H9 (cell line): ENCODE measurements around the gene MYOF. TPM values are rescaled to one million over a fixed set of nuclear protein-coding genes. Genes with fewer than 3 reads are reported as not detected.

ENCODE experiments used
- DNase-seq: peaks from one replicate; pipeline ENCODE4 v3.0.0-alpha.2; 2017
- H2AFZ ChIP-seq: one replicate; pipeline ENCODE4 v1.6.1; 2013; ENCODE audit warnings: mild to moderate bottlenecking, low read length, control low read depth, moderate library complexity
- H2AK5ac ChIP-seq: 2 replicates; pipeline ENCODE4 v1.6.1; 2013; ENCODE audit warnings: low read length, control low read depth, mixed read lengths; ENCODE audit not compliant: insufficient read length
- H2BK120ac ChIP-seq: one replicate; pipeline ENCODE4 v1.6.1; 2013; ENCODE audit warnings: low read depth, mild to moderate bottlenecking, low read length, control low read depth, inconsistent platforms; ENCODE audit not compliant: poor library complexity, severe bottlenecking
- H2BK12ac ChIP-seq: 2 replicates; pipeline ENCODE4 v1.6.1; 2013; ENCODE audit warnings: low read length, control low read depth, mixed read lengths, low read depth; ENCODE audit not compliant: insufficient read length
- H2BK15ac ChIP-seq: 2 replicates; pipeline ENCODE4 v1.6.1; 2013; ENCODE audit warnings: low read depth, low read length, control low read depth
- H2BK20ac ChIP-seq: one replicate; pipeline ENCODE4 v1.6.1; 2013; ENCODE audit warnings: low read depth, mild to moderate bottlenecking, low read length, control low read depth, inconsistent platforms; ENCODE audit not compliant: poor library complexity, severe bottlenecking
- H2BK5ac ChIP-seq: 2 replicates; pipeline ENCODE4 v1.6.1; 2013; ENCODE audit warnings: low read length, control low read depth, mixed read lengths; ENCODE audit not compliant: insufficient read length
- H3K14ac ChIP-seq: 2 replicates; pipeline ENCODE4 v1.6.1; 2013; ENCODE audit warnings: low read length, control low read depth; ENCODE audit not compliant: insufficient read depth
- H3K18ac ChIP-seq: 2 replicates; pipeline ENCODE4 v1.6.1; 2013; ENCODE audit warnings: low read depth, mild to moderate bottlenecking, mixed read lengths, low read length, control low read depth; ENCODE audit not compliant: insufficient read length
- H3K23ac ChIP-seq: 2 replicates; pipeline ENCODE4 v1.6.1; 2013; ENCODE audit warnings: low read length, control low read depth, mixed read lengths, low read depth; ENCODE audit not compliant: insufficient read length
- H3K23me2 ChIP-seq: 2 replicates; pipeline ENCODE4 v1.6.1; 2013; ENCODE audit warnings: low read depth, mild to moderate bottlenecking, mixed read lengths, low read length, control low read depth; ENCODE audit not compliant: insufficient read length, poor library complexity, severe bottlenecking
- H3K27ac ChIP-seq: 2 replicates; pipeline ENCODE4 v1.5.1; 2013; ENCODE audit warnings: low read length, control low read depth, mixed read lengths, low read depth; ENCODE audit not compliant: insufficient read length
- H3K27me3 ChIP-seq: 2 replicates; pipeline ENCODE4 v1.6.1; 2013; ENCODE audit warnings: low read length, control low read depth, inconsistent platforms; ENCODE audit not compliant: insufficient read depth
- H3K4ac ChIP-seq: 2 replicates; pipeline ENCODE4 v1.6.1; 2013; ENCODE audit warnings: low read depth, mild to moderate bottlenecking, control low read depth, inconsistent platforms, low read length, moderate library complexity
- H3K4me1 ChIP-seq: 2 replicates; pipeline ENCODE4 v1.6.1; 2013; ENCODE audit warnings: low read length, control low read depth, inconsistent platforms; ENCODE audit not compliant: insufficient read depth
- H3K4me2 ChIP-seq: 2 replicates; pipeline ENCODE4 v1.6.1; 2013; ENCODE audit warnings: low read length, control low read depth, mixed read lengths; ENCODE audit not compliant: insufficient read length, insufficient read depth
- H3K56ac ChIP-seq: 2 replicates; pipeline ENCODE4 v1.6.1; 2013; ENCODE audit warnings: low read depth, mild to moderate bottlenecking, mixed read lengths, low read length, control low read depth; ENCODE audit not compliant: insufficient read length
- H3K79me1 ChIP-seq: 2 replicates; pipeline ENCODE4 v1.6.1; 2013; ENCODE audit warnings: low read depth, mild to moderate bottlenecking, moderate library complexity, low read length, control low read depth, inconsistent platforms; ENCODE audit not compliant: insufficient read depth, poor library complexity, severe bottlenecking
- H3K79me2 ChIP-seq: 2 replicates; pipeline ENCODE4 v1.6.1; 2013; ENCODE audit warnings: low read length, control low read depth, inconsistent platforms; ENCODE audit not compliant: insufficient read depth
- H3K9ac ChIP-seq: 2 replicates; pipeline ENCODE4 v1.6.1; 2013; ENCODE audit warnings: low read length, control low read depth, mixed read lengths; ENCODE audit not compliant: insufficient read length; ENCODE audit errors: extremely low read depth
- H3K9me3 ChIP-seq: one replicate; pipeline ENCODE4 v1.6.1; 2013; ENCODE audit warnings: low read depth, low read length, inconsistent platforms; ENCODE audit not compliant: control insufficient read depth
- H3T11ph ChIP-seq: one replicate; pipeline ENCODE4 v1.6.1; 2013; ENCODE audit warnings: mild to moderate bottlenecking, low read length, control low read depth, inconsistent platforms
- H4K20me1 ChIP-seq: one replicate; pipeline ENCODE4 v1.6.1; 2013; ENCODE audit not compliant: control insufficient read depth, insufficient read length, insufficient read depth
- H4K5ac ChIP-seq: 2 replicates; pipeline ENCODE4 v1.6.1; 2013; ENCODE audit warnings: low read depth, mild to moderate bottlenecking, mixed read lengths, low read length, control low read depth; ENCODE audit not compliant: insufficient read length
- H4K8ac ChIP-seq: replicated peaks from 2 replicates; pipeline ENCODE4 v1.6.1; 2013; ENCODE audit warnings: low read length, control low read depth, mixed read lengths, low read depth; ENCODE audit not compliant: insufficient read length
- H4K91ac ChIP-seq: 2 replicates; pipeline ENCODE4 v1.6.1; 2013; ENCODE audit warnings: low read depth, mild to moderate bottlenecking, moderate library complexity, mixed read lengths, low read length, control low read depth; ENCODE audit not compliant: insufficient read length
- H3K27ac Mint-ChIP-seq, 3 experiments: 2 replicates in 2 of 3; 3 replicates in 1 of 3; pipeline ENCODE4 v1.8.0; 2020 to 2021; ENCODE audit warnings: mixed read lengths in 3 of 3, mild to moderate bottlenecking in 1 of 3, moderate library complexity in 1 of 3
- H3K27me3 Mint-ChIP-seq: 2 replicates; pipeline ENCODE4 v1.8.0; 2021; ENCODE audit warnings: low read depth, mild to moderate bottlenecking, moderate library complexity, mixed read lengths
- H3K36me3 Mint-ChIP-seq, 3 experiments: 2 replicates in 2 of 3; 3 replicates in 1 of 3; pipeline ENCODE4 v1.8.0; 2020 to 2021; ENCODE audit warnings: low read depth in 3 of 3, mixed read lengths in 3 of 3; ENCODE audit not compliant: insufficient read depth in 1 of 3
- H3K4me1 Mint-ChIP-seq, 2 experiments: 2 replicates each; pipeline ENCODE4 v1.8.0; 2020; ENCODE audit warnings: mixed read lengths in 2 of 2
- H3K4me3 Mint-ChIP-seq, 2 experiments: 2 replicates in 1 of 2; 3 replicates in 1 of 2; pipeline ENCODE4 v1.8.0; 2020 to 2021; ENCODE audit warnings: mild to moderate bottlenecking in 2 of 2, mixed read lengths in 2 of 2, moderate library complexity in 1 of 2
- H3K9me3 Mint-ChIP-seq, 2 experiments: 2 replicates in 1 of 2; 3 replicates in 1 of 2; pipeline ENCODE4 v1.8.0; 2020; ENCODE audit warnings: mild to moderate bottlenecking in 2 of 2, mixed read lengths in 2 of 2, moderate library complexity in 1 of 2
- total RNA-seq: library from RNA; stranded (reverse); gene quantifications from 2 replicates; pipeline ENCODE4 v1.2.1, GENCODE V29; 2021
- TF ChIP-seq, protein P1 (sequence below): fragments of 200-600 bp; sonication (generic); conservative IDR thresholded peaks from 3 replicates; pipeline ENCODE4 v1.8.0; 2021; ENCODE audit warnings: antibody characterized with exemption, mild to moderate bottlenecking

MYOF gene
- total RNA-seq, 1 experiment from 2014 or later = 2.8 TPM

DNA sequence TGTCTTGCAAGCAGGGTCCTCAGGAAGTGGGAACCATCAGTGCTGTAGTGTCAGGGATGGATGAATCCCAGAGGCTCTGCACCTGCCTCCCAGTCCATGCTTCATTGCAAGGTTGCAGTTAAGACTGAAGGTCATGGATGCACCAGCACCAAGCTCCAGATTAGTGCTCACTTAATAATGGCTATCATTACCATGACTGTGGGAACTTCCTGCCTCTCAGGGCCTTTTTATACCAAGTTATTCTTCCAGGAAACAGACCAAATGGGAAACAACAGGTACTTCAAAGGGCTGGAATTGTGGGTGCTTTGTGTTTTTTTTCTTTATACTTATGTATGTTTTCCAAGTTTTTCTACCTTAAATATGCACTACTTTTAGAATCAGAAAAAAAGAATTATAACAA, 210.8 kb downstream of the MYOF start:
- Histone ChIP-seq H3K27ac (no peak overlapping the region), H4K91ac (no peak overlapping the region), H3K9ac (no peak overlapping the region), H2BK12ac (no peak overlapping the region), H3K4me1 (peaks cover 15% of the 10 kb centered on the region; the same call in 1 of the 2 replicates), H3K27me3 (no peaks in the 10 kb centered on the region), H3K23me2 (peaks cover 3% of the 10 kb centered on the region), H3K18ac (no peak overlapping the region), H4K8ac (no peak overlapping the region), H3K23ac (no peak overlapping the region), H2BK20ac (no peak overlapping the region), H2AFZ (no peak overlapping the region), H3T11ph (no peak overlapping the region), H4K20me1 (no peaks in the 10 kb centered on the region), H3K9me3 (peaks cover 16% of the 10 kb centered on the region), H2BK120ac (no peak overlapping the region), H2AK5ac (no peak overlapping the region), H3K14ac (no peak overlapping the region), H4K5ac (no peak overlapping the region), H3K4me2 (no peak overlapping the region), H2BK15ac (no peak overlapping the region), H3K79me1 (no peaks in the 10 kb centered on the region), H2BK5ac (no peak overlapping the region), H3K56ac (no peak overlapping the region), H3K79me2 (no peaks in the 10 kb centered on the region), H3K4ac (no peak overlapping the region)
- Mint-ChIP-seq H3K4me3 (no peak overlapping the region), H3K4me1 (peaks cover 35 to 41% of the 10 kb centered on the region in 2 experiments), H3K9me3 (peaks cover 25 to 36% of the 10 kb centered on the region in 2 experiments), H3K27me3 (no peaks in the 10 kb centered on the region), H3K27ac (peak overlapping the region in 2 of 3 experiments; percentile 77 to 97; a peak in 3 of 7 replicates), H3K36me3 (peaks cover 20 to 42% (median 28%) of the 10 kb centered on the region in 3 experiments)
- no peak for DNase-seq
- TF ChIP-seq, protein P1, sequence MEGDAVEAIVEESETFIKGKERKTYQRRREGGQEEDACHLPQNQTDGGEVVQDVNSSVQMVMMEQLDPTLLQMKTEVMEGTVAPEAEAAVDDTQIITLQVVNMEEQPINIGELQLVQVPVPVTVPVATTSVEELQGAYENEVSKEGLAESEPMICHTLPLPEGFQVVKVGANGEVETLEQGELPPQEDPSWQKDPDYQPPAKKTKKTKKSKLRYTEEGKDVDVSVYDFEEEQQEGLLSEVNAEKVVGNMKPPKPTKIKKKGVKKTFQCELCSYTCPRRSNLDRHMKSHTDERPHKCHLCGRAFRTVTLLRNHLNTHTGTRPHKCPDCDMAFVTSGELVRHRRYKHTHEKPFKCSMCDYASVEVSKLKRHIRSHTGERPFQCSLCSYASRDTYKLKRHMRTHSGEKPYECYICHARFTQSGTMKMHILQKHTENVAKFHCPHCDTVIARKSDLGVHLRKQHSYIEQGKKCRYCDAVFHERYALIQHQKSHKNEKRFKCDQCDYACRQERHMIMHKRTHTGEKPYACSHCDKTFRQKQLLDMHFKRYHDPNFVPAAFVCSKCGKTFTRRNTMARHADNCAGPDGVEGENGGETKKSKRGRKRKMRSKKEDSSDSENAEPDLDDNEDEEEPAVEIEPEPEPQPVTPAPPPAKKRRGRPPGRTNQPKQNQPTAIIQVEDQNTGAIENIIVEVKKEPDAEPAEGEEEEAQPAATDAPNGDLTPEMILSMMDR = no peak
